IPS-NIHi11 (cell line): ENCODE results near the gene SIL1.

ENCODE experiments used
- DNase-seq: peaks from one replicate; pipeline ENCODE4 v3.0.0; 2012; ENCODE audit warnings: mixed read lengths, low spot score

The SIL1 gene

GRCh38 chr5:138918686-138919085, 279.5 kb downstream of the SIL1 start:
- DNase-seq: no peak

DNA sequence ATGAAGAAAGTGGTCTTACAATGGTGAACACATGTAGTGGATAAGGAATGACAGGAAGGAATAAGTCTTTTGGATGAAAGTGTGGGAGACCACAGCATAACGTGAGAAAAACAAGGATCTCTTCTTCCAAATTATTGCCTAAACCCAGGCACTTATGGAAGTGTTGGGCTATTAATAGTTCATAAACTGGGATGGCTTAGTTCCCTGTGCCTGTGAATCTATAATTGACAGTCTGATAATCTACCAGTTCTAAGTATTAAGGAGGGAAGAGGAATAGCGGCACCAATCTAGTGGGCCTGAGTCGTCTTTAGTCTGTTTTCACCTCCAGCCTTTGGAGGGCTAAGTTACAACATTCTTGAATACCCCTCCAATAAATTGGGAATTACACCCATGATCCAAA, 283.8 kb downstream of the SIL1 start:
- no peak for DNase-seq

GRCh38 chr5:138913773-138914172, 284.4 kb downstream of the SIL1 start:
- no peak for DNase-seq

- no peak for DNase-seq
These were observed 286.1 kb downstream of the SIL1 start for GRCh38 chr5:138912093-138912492.

DNA sequence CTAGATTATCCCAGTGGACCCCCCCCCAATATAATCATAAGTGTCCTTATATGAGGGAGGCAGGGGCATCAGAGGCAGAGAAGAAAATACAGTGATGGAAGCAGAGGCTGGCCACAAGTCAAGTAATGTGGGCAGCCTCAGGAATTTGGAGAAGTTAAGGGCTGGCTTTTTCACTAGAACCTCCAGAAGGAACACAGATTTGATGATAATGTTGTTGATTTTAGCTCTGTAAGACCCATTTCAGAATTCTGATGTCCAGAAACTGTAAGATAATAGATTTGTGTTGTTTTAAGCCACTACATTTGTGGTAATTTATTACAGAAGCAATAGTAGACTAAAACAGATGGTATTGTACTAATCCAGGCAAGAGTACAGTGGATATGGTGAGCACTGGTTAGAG, 286.7 kb downstream of the SIL1 start:
- DNase-seq: no peak

GRCh38 chr5:138910546-138911185, 287.5 kb downstream of the SIL1 start:
- DNase-seq: no peak

DNA sequence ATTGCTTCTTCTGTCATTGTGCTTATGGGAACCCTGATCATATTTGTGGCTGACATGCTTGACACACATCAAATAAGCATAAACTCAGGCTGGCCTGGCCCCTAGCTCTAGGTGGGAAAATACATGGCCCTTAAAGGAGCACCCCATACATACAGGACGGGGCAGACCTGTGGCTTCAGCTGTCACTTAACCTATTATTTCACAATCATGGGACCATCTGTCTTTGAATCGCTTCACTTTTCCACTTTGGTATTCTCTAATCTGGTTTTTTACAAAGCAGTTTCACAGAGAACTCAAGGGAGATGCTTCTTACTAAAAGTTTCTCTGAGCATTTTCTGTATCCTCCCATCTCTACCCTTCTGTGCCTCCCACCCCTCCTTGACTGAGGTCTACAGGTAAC, 288.4 kb downstream of the SIL1 start:
- no peak for DNase-seq

DNA sequence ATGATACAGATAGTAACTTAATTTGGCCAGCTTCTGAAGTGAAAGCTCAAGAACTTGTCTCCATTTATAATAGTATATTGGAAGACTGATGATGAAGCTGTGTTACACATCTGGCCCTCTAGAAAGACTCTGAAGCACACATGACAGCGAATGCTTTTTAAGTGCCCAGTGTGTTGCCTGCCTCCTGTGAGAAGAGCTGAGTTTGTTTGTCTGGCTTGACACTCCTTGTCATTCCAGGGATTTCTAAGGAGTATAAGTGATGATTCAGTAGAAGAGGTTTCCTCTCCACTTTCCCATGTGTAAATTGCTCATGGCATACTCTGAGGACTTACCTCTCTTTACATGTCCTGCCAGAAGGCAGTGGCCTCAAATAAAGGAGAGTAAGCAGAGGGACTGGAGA, 292.6 kb downstream of the SIL1 start:
- DNase-seq: no peak

DNA sequence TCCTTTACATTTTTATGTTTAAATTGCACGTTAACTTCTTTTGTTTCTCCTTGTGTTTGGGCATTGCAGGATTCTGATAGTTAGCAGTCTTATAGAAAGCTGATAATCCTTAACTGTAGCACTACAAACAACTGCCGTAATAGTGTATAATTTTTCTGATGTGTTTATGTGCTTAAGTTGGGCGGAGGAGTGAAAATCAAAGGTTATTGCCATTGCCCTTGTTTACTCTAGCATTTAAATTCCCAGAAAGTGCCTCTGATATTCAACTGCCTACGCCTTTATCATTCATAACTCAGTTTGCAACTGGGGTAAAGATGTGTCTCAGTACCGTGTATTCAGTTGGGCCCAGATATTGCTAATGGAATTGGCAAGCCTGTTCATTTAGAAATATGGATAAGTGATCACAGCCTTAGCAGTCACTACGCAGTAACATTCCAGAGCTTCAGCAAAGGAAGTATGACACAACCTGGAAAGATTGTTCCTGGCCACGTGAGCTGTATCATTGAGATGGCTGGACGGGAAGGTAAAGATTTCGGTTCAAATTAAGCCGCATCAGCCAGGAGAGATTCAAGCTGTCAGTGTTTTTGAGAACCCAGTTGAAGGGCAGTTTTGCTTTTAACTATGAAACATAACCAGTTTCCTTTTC, 294.9 kb downstream of the SIL1 start:
- DNase-seq: no peak

- no peak for DNase-seq
These were observed 296.5 kb downstream of the SIL1 start for GRCh38 chr5:138901716-138902115.

DNA sequence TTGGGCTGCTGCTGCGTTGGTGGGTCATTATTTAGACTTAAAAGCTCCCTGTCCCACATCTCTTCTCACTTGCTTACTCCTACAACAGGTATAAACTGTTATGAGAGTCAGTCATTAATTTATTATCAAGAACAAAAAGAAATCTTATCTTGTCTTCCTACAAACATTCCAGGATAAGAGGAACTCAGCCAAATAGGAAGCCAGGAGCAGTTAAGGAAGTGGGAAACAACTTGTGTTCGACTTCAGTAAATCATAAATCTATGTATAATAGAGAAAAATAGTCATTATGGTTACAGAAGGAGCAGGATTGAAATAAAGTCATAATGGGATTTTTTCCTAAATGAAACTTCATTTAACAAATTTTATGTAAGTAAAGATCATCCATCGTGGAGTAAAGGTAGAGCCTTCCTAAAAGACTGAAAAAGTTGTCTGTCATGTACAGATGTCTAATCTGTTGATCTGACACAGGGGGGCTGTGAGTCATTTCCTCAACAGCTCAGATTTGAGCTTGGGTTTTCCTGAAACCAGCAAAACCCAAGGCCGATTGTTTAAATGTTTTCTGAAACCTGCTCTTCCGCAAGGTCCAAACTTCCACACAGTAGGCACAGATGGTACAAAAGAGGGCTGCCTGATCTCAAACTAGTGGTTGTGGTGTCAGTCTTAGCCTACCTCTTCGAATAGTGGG, 297.7 kb downstream of the SIL1 start:
- DNase-seq: no peak

DNA sequence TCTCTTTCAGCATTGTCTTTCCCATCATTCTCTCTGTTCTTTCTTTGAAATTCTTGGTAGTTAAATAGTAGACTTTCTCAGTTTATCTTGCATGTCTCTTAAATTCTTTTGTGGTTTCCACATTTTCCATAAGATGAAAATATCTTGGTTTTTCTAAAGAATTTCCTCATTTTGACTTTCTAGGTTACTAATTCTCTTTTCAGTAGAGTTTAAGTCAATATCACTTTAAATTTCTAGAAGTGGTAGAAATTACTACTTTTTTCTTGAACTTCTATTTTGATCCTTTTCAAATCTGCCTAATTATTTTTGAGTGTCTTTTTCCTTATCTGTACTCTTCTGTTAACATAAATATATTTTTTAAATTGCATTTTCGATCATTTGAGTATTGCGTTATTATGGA, 299.4 kb downstream of the SIL1 start:
- no peak for DNase-seq

- DNase-seq: no peak
These were observed 299.9 kb downstream of the SIL1 start for GRCh38 chr5:138898299-138898698.
